ENCODE measurements around the gene TNFAIP8L3. TPM values are rescaled to one million over a fixed set of nuclear protein-coding genes. Genes with fewer than 3 reads are reported as not detected.
"Not testable (repeated sequence)": the region's sequence is repeated elsewhere in the genome, so short reads cannot be mapped to it uniquely, and the experiment has no call there.

Gene TNFAIP8L3
- total RNA-seq, 2 donors from 2014 or later, result 9.7 to 12.7 TPM

DNA sequence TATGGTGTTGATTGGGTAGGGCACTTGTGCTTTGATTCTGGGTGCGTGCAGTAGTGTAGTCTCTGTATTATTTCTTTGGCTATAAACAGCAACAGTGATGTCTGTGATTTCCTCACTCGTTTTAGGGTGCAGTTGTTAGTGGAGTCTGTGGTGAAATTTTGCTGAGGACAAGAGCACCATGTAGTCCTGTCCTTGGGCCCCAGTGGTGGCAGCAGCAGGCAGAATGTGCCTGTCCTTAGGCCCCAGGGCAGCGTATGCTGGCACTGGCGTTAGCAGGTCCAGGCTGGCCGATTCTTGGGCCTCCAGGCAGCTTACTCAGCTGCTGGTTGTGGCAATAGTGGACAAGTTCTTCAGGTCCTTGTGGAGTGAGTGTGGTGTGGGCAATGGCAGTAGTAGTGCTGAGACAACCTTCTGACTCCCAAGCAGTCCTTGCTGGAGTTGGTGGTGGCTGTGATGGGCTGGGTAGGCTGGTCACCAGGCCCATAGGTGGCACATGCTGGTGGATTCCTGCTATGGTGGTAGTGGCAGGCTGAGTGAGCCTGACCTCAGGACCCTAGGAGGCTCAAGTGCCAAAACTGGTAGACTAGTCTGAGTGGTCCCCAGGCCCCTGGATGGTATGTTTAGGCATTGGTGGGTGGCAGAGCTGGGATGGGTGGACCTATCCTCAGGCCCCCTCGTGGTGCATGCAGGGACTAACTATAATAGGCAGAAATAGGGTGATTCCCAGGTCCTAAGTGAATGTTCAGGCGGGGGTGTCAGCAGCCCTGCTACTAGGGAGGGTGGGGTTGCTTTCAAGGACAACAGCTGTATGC, 56.3 kb downstream of the TNFAIP8L3 start:
- intact Hi-C loops (cut with DNase I, micrococcal nuclease), result no loop called here
- DNase-seq (no peak), ATAC-seq (peak; percentile 9)

DNA sequence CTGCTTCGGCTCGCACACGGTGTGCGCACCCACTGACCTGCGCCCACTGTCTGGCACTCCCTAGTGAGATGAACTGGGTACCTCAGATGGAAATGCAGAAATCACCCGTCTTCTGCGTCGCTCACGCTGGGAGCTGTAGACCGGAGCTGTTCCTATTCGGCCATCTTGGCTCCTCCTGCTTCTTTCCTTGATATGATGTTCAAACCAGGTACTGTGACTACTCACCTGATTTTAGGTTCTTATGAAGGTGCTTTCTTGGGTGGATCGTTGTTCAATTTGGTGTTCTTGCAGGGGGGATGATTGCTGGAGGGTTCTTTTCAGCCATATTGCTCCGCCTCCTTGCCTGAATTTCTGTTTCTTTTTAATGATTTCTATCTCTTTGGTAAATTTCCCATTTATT, 57.2 kb downstream of the TNFAIP8L3 start:
- ATAC-seq; intact Hi-C loops (cut with DNase I, micrococcal nuclease); DNase-seq: not testable (repeated sequence)

DNA sequence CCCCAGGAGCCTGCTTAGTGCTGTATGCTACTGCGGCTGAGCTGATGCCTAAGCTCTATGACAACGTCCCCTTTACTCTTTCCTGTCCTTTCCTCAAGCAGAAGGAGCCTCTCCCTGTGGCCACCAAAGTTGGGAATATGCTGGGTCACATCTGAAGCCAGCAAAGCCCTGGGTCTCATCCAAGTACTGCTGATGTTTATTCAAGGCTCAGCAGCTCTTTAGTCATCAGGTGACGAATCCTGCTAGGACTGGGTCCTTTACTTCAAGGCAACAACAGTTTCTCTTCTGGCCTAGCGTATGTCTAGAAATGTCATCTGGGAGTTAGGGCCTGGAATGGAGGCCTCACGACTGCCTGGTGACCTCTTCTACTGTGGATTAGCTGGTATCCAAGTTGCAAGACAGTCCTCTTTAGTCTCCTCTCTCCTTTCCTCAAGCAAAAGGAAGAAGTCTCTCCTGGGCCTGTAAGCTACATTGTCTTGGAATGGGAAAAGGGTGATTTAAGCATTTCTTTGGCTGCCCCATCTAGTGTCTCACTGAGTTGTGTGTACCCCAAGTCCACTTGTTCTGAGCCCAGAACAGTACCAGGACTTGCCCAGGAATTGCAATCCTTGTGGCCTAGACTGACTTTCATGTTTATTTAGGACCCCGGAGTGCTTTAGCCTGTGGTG, 63.9 kb downstream of the TNFAIP8L3 start:
- ATAC-seq, result no peak
- no peak for DNase-seq
- intact Hi-C loops (cut with DNase I, micrococcal nuclease), result no loop called here

DNA sequence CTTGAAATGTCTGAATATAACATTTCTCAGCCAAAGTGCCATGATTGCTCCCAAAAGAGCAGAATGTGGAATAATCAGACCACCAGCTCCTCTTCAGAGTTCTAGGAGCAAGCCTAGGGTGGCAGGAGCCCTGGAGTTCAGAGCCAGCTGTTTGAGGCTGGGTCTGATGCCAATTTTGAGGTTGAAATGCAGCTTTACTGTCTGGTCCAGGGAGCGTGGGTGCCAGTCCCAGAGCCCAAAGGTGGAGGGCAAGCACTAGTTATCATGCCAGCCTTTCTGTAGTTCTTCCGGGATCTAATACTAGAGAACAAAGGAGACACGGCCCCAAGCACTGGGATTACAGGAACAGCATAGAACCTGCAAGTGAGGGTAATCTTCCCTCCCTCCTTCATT, 69.3 kb downstream of the TNFAIP8L3 start:
- intact Hi-C loops (cut with DNase I, micrococcal nuclease), result no loop called here
- ATAC-seq (no peak), DNase-seq (no peak)

DNA sequence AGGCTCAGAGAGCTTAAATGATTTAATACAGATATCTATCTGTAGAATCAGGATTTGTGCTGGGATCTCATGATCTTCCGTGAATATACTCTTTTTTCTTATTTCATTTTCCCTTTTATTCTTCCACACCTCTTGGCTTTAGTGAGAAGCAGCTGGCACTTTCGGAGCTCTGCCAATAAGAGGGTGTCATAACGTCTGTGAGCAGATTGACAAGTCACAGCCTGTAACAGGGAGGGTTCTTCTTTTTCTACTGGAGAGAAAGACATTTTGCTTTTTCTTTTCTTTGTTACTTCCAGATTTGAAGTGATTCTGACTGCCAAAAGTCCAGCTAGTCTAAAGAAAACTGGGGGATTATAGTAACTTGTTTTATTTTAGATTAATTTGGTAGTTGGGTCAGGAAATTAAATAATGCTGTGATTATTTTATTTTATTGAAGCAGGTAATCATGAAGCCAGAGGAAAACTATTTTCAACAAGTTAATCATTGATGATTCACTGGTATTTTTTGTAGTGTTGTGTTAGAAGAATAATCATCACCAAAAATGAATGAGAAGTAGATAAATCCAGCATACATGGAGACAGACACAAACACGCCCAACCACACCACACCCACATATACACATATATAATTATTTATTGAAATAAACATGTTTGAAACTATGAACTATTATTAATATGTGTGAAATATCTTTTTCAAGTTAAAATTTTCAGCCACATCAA, 69.8 kb downstream of the TNFAIP8L3 start:
- DNase-seq, result no peak
- ATAC-seq, result no peak
- intact Hi-C loops (cut with DNase I, micrococcal nuclease), result no loop called here

DNA sequence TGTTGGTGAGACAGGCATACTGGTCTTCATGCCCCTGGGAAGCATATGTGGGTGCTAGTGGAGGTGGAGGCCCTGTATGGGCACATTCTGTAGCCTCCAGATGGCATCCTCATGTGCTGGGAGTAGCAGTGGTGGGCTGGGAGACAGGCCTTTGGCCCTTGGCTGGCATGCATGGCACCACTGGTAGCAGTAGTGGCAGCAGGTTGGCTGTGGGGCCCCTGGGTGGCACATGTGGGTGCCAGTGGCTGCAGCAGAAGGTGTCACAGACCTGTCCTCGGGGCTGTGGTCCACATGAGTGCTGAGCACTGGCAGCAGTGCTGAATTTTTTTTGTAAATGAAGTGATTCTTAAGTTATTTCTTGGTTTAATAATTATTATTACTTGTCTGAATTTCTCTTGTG, 71.2 kb downstream of the TNFAIP8L3 start:
- DNase-seq, result no peak
- intact Hi-C loops (cut with DNase I, micrococcal nuclease), result no loop called here
- ATAC-seq, result no peak

DNA sequence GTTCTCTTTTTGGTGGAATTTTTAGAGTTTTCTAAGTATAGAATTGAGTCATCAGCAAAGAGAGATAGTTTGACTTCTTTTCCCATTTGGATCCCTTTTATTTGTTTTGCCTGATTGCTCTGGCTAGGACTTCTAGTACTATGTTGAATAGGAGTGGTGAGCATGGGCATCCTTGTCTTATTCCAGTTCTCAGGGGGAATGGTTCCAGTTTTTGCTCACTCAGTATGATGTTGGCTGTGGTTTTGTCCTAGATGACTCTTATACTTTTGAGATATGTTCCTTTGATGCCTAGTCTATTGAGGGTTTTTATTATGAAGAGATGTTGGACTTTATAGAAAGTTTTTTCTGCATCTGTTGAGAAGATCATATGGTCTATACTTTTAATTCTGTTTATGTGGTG, 72.5 kb downstream of the TNFAIP8L3 start:
- intact Hi-C loops (cut with DNase I, micrococcal nuclease), result no loop called here
- ATAC-seq, result no peak

DNA sequence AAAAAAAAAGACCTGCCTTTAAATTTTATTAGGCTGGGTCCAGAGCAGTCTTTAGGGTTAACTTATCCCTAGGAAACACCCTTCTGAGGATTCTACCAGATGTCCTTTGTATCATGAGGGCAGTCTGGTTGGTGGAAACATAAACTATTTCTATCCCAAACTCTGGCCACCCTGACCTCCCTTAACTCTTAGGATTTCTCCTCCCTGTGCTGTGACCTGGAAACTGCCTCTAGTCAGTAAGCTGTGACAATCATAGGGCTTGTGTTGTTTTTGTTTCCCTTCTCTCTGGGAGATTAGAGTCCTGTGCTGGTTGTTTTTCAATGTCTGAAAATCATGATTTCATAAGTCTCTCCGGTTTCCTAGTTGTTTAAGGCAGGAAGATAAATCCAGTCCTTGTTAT, 78.1 kb downstream of the TNFAIP8L3 start:
- ATAC-seq (no peak), DNase-seq (no peak)
- intact Hi-C loops (cut with DNase I, micrococcal nuclease), result no loop called here

More for the DNA sequence above, 72.5 kb downstream of the TNFAIP8L3 start:
- no peak for DNase-seq

DNA sequence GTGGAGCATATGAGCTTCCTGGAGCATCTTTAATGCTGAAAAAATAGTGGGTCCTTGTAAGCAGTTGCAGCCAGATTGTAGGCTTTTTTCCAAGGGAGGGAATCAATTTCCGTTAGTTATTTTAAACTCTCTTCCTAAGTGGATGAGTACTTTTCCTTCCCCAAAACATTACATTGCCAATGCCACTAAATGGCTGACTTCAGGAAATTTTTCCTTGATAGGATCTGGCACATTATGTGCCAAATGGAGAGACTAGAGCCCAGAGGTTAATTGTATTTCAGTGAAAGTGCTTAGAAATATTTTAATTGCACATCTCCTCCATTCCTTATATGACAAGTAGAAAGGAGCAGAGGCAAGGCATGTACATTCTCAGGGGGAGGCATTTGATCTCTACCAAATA, 83.5 kb downstream of the TNFAIP8L3 start:
- DNase-seq (no peak), ATAC-seq (no peak)
- intact Hi-C loops (cut with DNase I, micrococcal nuclease), result no loop called here

DNA sequence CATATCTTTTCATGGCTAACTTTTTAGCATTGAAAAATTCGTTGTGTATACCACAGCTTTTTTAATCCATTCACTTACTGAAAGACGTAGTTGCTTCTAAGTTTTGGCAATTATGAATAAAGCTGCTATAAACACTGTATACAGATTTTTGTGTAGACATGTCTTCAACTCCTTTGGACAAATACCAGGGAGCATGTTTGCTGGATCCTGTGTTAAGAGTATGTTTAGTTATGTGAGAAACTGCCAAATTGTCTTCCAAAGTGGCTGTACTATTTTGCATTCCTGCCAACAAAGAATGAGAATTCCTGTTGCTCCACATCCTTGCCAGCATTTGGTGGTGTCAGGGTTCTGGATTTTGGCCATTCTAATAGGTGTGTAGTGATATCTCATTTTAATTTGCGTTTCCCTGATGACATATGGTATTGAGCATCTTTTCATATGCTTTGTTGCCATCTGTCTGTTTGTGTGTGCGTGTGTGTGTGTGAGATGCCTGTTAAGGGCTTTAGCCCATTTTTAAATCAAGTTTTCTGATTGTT, 87.5 kb downstream of the TNFAIP8L3 start:
- no peak for ATAC-seq
- intact Hi-C loops (cut with DNase I, micrococcal nuclease), result no loop called here

More for the DNA sequence above, 87.5 kb downstream of the TNFAIP8L3 start:
- no peak for DNase-seq

Other genes starting within 250 kb of the TNFAIP8L3 start
- 10 to 100 TPM in 1 of 2 donors, 1 to 10 TPM in 1; 9.9 to 10.7 TPM for gene AP4E1, start 186.2 kb downstream of the TNFAIP8L3 start, total RNA-seq
- under 1 TPM in 1 of 2 donors, not detected in 1; 0.22 TPM for gene CYP19A1, start 243.7 kb upstream of the TNFAIP8L3 start, total RNA-seq
- 10 to 100 TPM in 1 of 2 donors, 1 to 10 TPM in 1; 3.2 to 21.5 TPM for gene GLDN, start 246.7 kb upstream of the TNFAIP8L3 start, total RNA-seq

All from left colon (tissue), 2 donors.